GM12891 (cell line): ENCODE measurements around the gene NPIPA1.
A peak's percentile ranks its signal among the peaks of the same experiment; 100 is the strongest.
"Not testable (repeated sequence)": the region's sequence is repeated elsewhere in the genome, so short reads cannot be mapped to it uniquely, and the experiment has no call there.

Source experiments
- DNase-seq: peaks from one replicate; pipeline ENCODE4 v3.0.0; 2011; ENCODE audit warnings: low spot score; ENCODE audit not compliant: insufficient read length
- FAIRE-seq: peaks from 2 replicates; lab custom pipeline; 2011; peaks lifted over from hg19 to GRCh38; lab: Jason Lieb, UNC
- PAX5 ChIP-seq: IDR thresholded peaks from 2 replicates; pipeline ENCODE4 v1.6.1; 2011; ENCODE audit warnings: low read length, moderate library complexity, mild to moderate bottlenecking; ENCODE audit not compliant: insufficient read depth, severe bottlenecking
- POLR2A ChIP-seq: IDR thresholded peaks from 2 replicates; pipeline ENCODE4 v1.6.1; 2011; ENCODE audit warnings: low read depth, low read length, control low read depth
- POLR2AphosphoS5 ChIP-seq: IDR thresholded peaks from 2 replicates; pipeline ENCODE4 v1.6.1; 2011; ENCODE audit warnings: low read depth, low read length, control low read depth
- POU2F2 ChIP-seq: IDR thresholded peaks from 2 replicates; pipeline ENCODE4 v1.6.1; 2011; ENCODE audit warnings: low read depth, mild to moderate bottlenecking, control low read depth, low read length, moderate library complexity
- SPI1 ChIP-seq: IDR thresholded peaks from 2 replicates; pipeline ENCODE4 v1.6.1; 2011; ENCODE audit warnings: low read depth, low read length, control low read depth
- TAF1 ChIP-seq: IDR thresholded peaks from 2 replicates; pipeline ENCODE4 v1.6.1; 2011; ENCODE audit warnings: low read depth, low read length, control low read depth

The NPIPA1 gene

GRCh38 chr16:14928064-14928714 is 9.1 kb upstream of the NPIPA1 start:
- not testable (repeated sequence) for FAIRE-seq
- peak; percentile 48 for DNase-seq

GRCh38 chr16:14929176-14929575 is 8.1 kb upstream of the NPIPA1 start:
- DNase-seq, FAIRE-seq: not testable (repeated sequence)

GRCh38 chr16:14930246-14930645 is 7.0 kb upstream of the NPIPA1 start:
- not testable (repeated sequence) for FAIRE-seq, DNase-seq

GRCh38 chr16:14930971-14931370 is 6.3 kb upstream of the NPIPA1 start:
- FAIRE-seq, result not testable (repeated sequence)

GRCh38 chr16:14932581-14933375 is 4.5 kb upstream of the NPIPA1 start:
- not testable (repeated sequence) for DNase-seq, FAIRE-seq

More at GRCh38 chr16:14930971-14931370, 6.3 kb upstream of the NPIPA1 start:
- not testable (repeated sequence) for DNase-seq

GRCh38 chr16:14937994-14938393 is 751 bp downstream of the NPIPA1 start:
- FAIRE-seq, DNase-seq: not testable (repeated sequence)

GRCh38 chr16:14942686-14943085 is 5.4 kb downstream of the NPIPA1 start:
- not testable (repeated sequence) for DNase-seq, FAIRE-seq

GRCh38 chr16:14955546-14956231 is 18.4 kb downstream of the NPIPA1 start:
- FAIRE-seq, result no peak
- TF ChIP-seq POLR2AphosphoS5, result no peak
- no peak for TF ChIP-seq POLR2A
- TF ChIP-seq PAX5, result no peak
- DNase-seq, result no peak

- no peak for DNase-seq
- FAIRE-seq, result no peak
- TF ChIP-seq POLR2A (no peak), SPI1 (no peak), POLR2AphosphoS5 (no peak), POU2F2 (no peak), PAX5 (no peak), TAF1 (no peak)
Measured at GRCh38 chr16:14957576-14958322, 20.5 kb downstream of the NPIPA1 start.

GRCh38 chr16:14958323-14958600 is 21.0 kb downstream of the NPIPA1 start:
- TF ChIP-seq SPI1, result no peak
- TF ChIP-seq TAF1, result no peak
- no peak for TF ChIP-seq POU2F2
- TF ChIP-seq PAX5, result no peak
- TF ChIP-seq POLR2AphosphoS5, result no peak
- TF ChIP-seq POLR2A, result no peak
- FAIRE-seq (no peak), DNase-seq (no peak)

GRCh38 chr16:14958970-14959369 is 21.7 kb downstream of the NPIPA1 start:
- DNase-seq (no peak), FAIRE-seq (no peak)
- TF ChIP-seq POU2F2, result no peak
- TF ChIP-seq POLR2A, result no peak
- TF ChIP-seq SPI1, result no peak
- no peak for TF ChIP-seq TAF1
- no peak for TF ChIP-seq PAX5
- no peak for TF ChIP-seq POLR2AphosphoS5
